ENCODE measurements around the gene COQ2. TPM values are rescaled to one million over a fixed set of nuclear protein-coding genes. Genes with fewer than 3 reads are reported as not detected.

The COQ2 gene
- total and polyA plus RNA-seq, 2 experiments from 2014 or later: 21.1 to 25.3 TPM

GRCh38 chr4:83323136-83323535 is 38.5 kb upstream of the COQ2 start:
- ATAC-seq (no peak), DNase-seq (ENCODE audit: low spot score) (no peak)
- TF ChIP-seq ZNF331 (CRISPR knock-in tag; IDR thresholded peaks at IDR 0.05; ENCODE audit: low read depth) (no peak), STAT1 (IDR thresholded peaks at IDR 0.05; ENCODE audit: unreplicated experiment) (no peak)
- TF ChIP-seq, protein P1, sequence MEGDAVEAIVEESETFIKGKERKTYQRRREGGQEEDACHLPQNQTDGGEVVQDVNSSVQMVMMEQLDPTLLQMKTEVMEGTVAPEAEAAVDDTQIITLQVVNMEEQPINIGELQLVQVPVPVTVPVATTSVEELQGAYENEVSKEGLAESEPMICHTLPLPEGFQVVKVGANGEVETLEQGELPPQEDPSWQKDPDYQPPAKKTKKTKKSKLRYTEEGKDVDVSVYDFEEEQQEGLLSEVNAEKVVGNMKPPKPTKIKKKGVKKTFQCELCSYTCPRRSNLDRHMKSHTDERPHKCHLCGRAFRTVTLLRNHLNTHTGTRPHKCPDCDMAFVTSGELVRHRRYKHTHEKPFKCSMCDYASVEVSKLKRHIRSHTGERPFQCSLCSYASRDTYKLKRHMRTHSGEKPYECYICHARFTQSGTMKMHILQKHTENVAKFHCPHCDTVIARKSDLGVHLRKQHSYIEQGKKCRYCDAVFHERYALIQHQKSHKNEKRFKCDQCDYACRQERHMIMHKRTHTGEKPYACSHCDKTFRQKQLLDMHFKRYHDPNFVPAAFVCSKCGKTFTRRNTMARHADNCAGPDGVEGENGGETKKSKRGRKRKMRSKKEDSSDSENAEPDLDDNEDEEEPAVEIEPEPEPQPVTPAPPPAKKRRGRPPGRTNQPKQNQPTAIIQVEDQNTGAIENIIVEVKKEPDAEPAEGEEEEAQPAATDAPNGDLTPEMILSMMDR (conservative IDR thresholded peaks at IDR 0.05; ENCODE audit: low read depth in 2 of 2): no peak
- Mint-ChIP-seq H3K27me3 (ENCODE audit: insufficient read depth, low read depth, poor library complexity) (no peaks in the 10 kb centered on the region), H3K4me1 (peaks cover 3% of the 10 kb centered on the region; the same call in 2 of the 3 replicates), H3K9me3 (no peaks in the 10 kb centered on the region), H3K36me3 (ENCODE audit: low read depth) (no peaks in the 10 kb centered on the region), H3K4me3 (no peak overlapping the region), H3K27ac (no peak overlapping the region)
- Histone ChIP-seq H3K4me2 (no peak overlapping the region), H3K79me2 (replicated peaks; ENCODE audit: insufficient read depth) (no peaks in the 10 kb centered on the region), H3K4me3 (no peak overlapping the region), H3K9me2 (ENCODE audit: insufficient read depth) (no peaks in the 10 kb centered on the region), H3F3A (replicated peaks; ENCODE audit: low read depth) (no peaks in the 10 kb centered on the region), H3K4me1 (ENCODE audit: insufficient read depth) (no peaks in the 10 kb centered on the region), H3K27ac (ENCODE audit: low read depth) (no peak overlapping the region), H3K27me3 (ENCODE audit: insufficient read depth) (no peaks in the 10 kb centered on the region), H3K36me3 (ENCODE audit: insufficient read depth) (no peaks in the 10 kb centered on the region), H4K20me1 (replicated peaks; ENCODE audit: insufficient read depth) (no peaks in the 10 kb centered on the region), H2AFZ (no peak overlapping the region)

- Histone ChIP-seq H3K79me2 (replicated peaks; ENCODE audit: insufficient read depth) (no peaks in the 10 kb centered on the region), H3K36me3 (ENCODE audit: insufficient read depth) (no peaks in the 10 kb centered on the region), H3K4me3 (no peak overlapping the region), H3K9me2 (ENCODE audit: insufficient read depth) (no peaks in the 10 kb centered on the region), H3K4me1 (ENCODE audit: insufficient read depth) (no peaks in the 10 kb centered on the region), H3K27ac (ENCODE audit: low read depth) (no peak overlapping the region), H2AFZ (no peak overlapping the region), H4K20me1 (replicated peaks; ENCODE audit: insufficient read depth) (no peaks in the 10 kb centered on the region), H3K4me2 (no peak overlapping the region), H3F3A (replicated peaks; ENCODE audit: low read depth) (no peaks in the 10 kb centered on the region), H3K27me3 (ENCODE audit: insufficient read depth) (no peaks in the 10 kb centered on the region)
- no peak overlapping the region for H3K27ac Mint-ChIP-seq
- H3K27me3 Mint-ChIP-seq (ENCODE audit: insufficient read depth, low read depth, poor library complexity): no peaks in the 10 kb centered on the region
- DNase-seq (ENCODE audit: low spot score) (no peak), ATAC-seq (no peak)
- no peak overlapping the region for H3K4me3 Mint-ChIP-seq
- H3K36me3 Mint-ChIP-seq (ENCODE audit: low read depth): no peaks in the 10 kb centered on the region
- H3K9me3 Mint-ChIP-seq: no peaks in the 10 kb centered on the region
- peaks cover 3% of the 10 kb centered on the region; the same call in 2 of the 3 replicates for H3K4me1 Mint-ChIP-seq
- no peak for TF ChIP-seq ETS1 (IDR thresholded peaks at IDR 0.05)
- TF ChIP-seq NANOG (IDR thresholded peaks at IDR 0.05; ENCODE audit: borderline replicate concordance): no peak
- TF ChIP-seq ZNF331 (CRISPR knock-in tag; IDR thresholded peaks at IDR 0.05; ENCODE audit: low read depth): no peak
- TF ChIP-seq JUNB (IDR thresholded peaks at IDR 0.05; ENCODE audit: unreplicated experiment): no peak
- no peak for TF ChIP-seq EZH2phosphoT487 (IDR thresholded peaks at IDR 0.05; ENCODE audit: unreplicated experiment)
- TF ChIP-seq, protein P1 (conservative IDR thresholded peaks at IDR 0.05; ENCODE audit: low read depth in 2 of 2): no peak
- TF ChIP-seq, protein P2, sequence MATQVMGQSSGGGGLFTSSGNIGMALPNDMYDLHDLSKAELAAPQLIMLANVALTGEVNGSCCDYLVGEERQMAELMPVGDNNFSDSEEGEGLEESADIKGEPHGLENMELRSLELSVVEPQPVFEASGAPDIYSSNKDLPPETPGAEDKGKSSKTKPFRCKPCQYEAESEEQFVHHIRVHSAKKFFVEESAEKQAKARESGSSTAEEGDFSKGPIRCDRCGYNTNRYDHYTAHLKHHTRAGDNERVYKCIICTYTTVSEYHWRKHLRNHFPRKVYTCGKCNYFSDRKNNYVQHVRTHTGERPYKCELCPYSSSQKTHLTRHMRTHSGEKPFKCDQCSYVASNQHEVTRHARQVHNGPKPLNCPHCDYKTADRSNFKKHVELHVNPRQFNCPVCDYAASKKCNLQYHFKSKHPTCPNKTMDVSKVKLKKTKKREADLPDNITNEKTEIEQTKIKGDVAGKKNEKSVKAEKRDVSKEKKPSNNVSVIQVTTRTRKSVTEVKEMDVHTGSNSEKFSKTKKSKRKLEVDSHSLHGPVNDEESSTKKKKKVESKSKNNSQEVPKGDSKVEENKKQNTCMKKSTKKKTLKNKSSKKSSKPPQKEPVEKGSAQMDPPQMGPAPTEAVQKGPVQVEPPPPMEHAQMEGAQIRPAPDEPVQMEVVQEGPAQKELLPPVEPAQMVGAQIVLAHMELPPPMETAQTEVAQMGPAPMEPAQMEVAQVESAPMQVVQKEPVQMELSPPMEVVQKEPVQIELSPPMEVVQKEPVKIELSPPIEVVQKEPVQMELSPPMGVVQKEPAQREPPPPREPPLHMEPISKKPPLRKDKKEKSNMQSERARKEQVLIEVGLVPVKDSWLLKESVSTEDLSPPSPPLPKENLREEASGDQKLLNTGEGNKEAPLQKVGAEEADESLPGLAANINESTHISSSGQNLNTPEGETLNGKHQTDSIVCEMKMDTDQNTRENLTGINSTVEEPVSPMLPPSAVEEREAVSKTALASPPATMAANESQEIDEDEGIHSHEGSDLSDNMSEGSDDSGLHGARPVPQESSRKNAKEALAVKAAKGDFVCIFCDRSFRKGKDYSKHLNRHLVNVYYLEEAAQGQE (IDR thresholded peaks at IDR 0.05; ENCODE audit: unreplicated experiment): no peak
- TF ChIP-seq POLR2AphosphoS5 (IDR thresholded peaks at IDR 0.05; ENCODE audit: low read depth): no peak
- no peak for TF ChIP-seq ZNF114 (CRISPR knock-in tag; IDR thresholded peaks at IDR 0.05)
- no peak for TF ChIP-seq EZH2 (IDR thresholded peaks at IDR 0.05; ENCODE audit: low read depth, unreplicated experiment)
- no peak for TF ChIP-seq CREB1 (CRISPR knock-in tag; IDR thresholded peaks at IDR 0.05; ENCODE audit: low read depth)
These were observed 36.0 kb upstream of the COQ2 start for GRCh38 chr4:83320548-83320947.
